Middle frontal gyrus (tissue), 1 donor: ENCODE measurements around the gene TRIM77.
"Not testable (repeated sequence)": the region's sequence is repeated elsewhere in the genome, so short reads cannot be mapped to it uniquely, and the experiment has no call there.

Experiments used
- DNase-seq: peaks from one replicate; pipeline ENCODE4 v3.0.0-alpha.2; 2015; ENCODE audit warnings: low spot score; ENCODE audit errors: extremely low spot score

TRIM77 gene

DNA sequence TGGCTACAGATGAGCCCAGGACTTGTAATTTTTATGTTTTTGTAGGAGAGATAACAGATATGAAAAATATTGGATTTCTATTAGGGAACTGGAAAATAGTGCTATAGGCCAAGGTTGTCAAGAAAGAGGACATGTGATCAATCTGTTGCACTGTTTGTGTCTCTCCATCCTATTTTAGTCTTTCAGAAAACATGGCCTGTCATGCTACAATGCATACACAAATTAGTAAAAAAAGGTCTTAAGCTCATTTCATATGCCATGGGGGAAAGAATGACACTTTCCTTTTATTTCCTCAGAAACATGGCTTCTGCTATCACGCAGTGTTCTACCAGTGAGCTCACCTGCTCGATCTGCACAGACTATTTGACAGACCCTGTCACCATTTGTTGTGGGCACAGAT, at the start of gene TRIM77:
TSS of gene TRIM77 (plus strand) at position 301 of the 400 bp plus-strand sequence. CDS start at position 301, 0 bp downstream.
- not testable (repeated sequence) for DNase-seq

DNA sequence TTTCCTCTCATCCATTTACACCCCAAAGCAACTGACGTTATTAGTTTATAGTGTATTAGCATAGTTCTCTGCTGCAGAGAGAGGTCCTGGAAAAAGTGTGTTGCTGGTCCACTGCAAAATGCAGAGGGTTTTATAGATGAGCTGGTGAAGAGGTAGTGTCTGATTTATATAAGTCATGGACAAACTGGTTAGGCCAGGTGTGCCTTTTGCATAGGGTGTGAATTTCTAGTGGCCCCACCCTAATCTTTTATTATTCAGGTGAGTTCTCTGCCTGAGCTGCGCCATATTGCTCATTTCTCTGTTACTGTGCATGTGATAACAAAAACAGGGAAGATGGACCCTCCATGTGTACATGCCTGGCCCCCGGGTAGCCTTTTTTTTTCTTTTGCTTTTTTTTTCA, 43.1 kb upstream of the TRIM77 start:
- DNase-seq = no peak

GRCh38 chr11:89668158-89668557, 41.9 kb upstream of the TRIM77 start:
- not testable (repeated sequence) for DNase-seq

DNA sequence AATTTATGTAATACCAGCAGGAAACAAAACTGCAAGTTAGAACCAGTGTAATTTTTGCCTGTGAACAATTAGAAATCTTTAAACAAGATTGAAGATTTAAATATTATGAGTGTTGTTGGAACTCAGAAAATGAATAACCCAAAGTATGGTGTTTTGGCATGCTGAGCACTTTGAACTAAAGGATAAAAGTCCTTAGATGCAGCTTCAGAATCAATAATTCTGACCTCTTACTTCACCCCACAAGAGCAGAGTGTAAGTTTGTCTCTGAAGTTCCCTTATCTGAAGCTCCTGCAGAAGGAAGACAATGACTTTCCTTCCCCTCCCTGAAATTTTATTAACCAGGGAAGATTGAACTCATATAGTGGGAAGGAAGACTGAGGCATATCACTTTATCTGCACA, 40.5 kb upstream of the TRIM77 start:
- not testable (repeated sequence) for DNase-seq

- DNase-seq = not testable (repeated sequence)
Measured at GRCh38 chr11:89669993-89670669, 40.0 kb upstream of the TRIM77 start.

DNA sequence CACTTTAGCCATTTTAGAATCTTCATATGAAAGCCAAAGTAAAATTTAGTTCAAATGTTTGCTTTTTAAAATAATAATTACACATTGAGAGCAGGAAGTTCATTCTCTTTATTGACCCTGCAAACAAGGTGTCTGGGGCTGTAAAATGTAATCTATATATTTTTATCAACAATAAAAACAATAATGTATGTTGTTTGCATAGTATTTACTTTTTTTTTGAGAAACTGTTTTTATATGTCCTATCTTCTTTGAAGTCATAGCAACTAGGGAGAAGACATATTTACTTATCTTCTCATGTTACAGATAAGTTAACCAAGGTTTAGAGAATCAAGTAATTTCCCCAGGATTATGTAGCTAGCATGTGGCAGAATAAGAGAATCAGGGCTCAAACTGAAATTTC, 37.6 kb upstream of the TRIM77 start:
- not testable (repeated sequence) for DNase-seq

- not testable (repeated sequence) for DNase-seq
Measured at GRCh38 chr11:89673380-89673779, 36.7 kb upstream of the TRIM77 start.

- DNase-seq = not testable (repeated sequence)
Measured at GRCh38 chr11:89675383-89675782, 34.7 kb upstream of the TRIM77 start.

GRCh38 chr11:89675948-89676347, 34.2 kb upstream of the TRIM77 start:
- not testable (repeated sequence) for DNase-seq

DNA sequence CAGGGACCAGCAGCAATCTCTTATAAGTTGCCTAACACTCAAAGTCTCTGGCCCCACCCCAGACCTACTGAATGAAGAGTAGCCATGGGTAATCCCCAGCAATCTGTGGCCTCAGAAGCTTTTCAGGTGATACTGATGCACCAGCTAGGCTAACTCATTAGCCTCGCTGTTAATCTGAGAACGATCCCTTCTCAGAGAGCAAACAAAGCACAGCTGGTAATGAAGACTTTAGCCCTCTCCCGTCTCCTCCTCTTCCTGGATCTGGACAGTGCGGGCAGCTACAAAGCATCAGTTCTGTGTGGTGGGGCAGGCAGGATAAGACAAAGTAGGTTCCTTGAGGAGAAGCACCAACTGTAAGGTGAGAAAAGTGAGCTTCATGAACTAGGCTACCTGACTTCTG, 3.0 kb upstream of the TRIM77 start:
- not testable (repeated sequence) for DNase-seq

DNA sequence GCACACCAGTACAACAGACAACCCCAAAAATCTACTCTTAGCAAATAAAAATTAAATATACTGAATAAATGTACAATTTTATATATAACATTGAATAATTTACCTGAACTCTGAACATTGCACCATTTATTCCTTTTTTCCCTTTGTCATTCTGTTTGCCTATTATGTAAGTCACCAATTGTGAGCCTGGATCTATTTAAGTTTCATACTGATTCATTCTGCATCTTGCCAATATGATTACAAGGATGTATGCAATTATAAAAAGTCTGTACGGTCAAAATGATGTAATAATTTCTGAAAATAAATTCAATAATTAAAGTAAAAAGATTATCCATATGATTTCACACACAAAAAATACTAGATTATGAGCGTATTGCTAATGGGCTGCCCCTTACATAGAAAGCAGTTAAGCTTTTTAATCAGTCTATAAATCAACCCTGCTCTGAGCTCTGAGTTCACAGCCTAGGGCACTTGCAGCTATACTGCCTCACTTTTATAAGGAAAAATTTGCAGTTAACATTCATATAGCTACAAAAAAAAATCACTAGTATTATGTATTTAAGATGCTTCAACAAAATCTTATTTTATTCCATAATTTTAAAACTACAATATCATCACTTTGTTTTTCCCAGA, 14.9 kb downstream of the TRIM77 start:
- DNase-seq = not testable (repeated sequence)

GRCh38 chr11:89730215-89730614, 20.1 kb downstream of the TRIM77 start:
- DNase-seq = not testable (repeated sequence)

- DNase-seq = no peak
Measured at GRCh38 chr11:89736566-89736965, 26.5 kb downstream of the TRIM77 start.

DNA sequence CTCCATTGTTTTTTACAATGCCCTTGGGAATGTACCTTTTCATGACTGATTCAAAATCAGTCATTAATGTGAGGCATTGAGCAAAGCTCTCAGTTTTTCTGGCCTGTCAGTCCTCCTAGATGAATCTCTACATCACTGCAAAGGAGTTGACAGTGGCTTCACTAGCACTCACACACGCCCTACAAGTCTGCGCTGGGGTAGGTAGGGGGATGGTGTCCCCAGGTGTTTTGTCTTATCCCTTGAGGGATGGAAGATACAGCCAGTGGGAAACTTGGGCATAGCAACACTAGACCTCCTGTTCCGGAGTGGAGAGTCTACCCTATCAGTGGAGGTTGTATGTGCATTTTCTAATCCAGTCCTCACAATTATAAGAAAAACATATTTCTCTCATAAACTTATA, 27.0 kb downstream of the TRIM77 start:
- no peak for DNase-seq

- not testable (repeated sequence) for DNase-seq
Measured at GRCh38 chr11:89741406-89741805, 31.3 kb downstream of the TRIM77 start.

DNA sequence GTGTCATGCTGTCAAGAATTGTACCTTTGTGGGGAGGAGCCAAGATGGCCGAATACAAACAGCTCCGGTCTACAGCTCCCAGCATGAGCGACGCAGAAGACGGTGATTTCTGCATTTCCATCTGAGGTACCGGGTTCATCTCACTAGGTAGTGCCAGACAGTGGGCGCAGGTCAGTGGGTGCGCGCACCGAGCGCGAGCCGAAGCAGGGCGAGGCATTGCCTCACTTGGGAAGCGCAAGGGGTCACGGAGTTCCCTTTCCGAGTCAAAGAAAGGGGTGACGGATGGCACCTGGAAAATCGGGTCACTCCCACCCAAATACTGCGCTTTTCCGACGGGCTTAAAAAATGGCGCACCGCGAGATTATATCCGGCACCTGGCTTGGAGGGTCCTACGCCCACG, 34.1 kb downstream of the TRIM77 start:
- DNase-seq = not testable (repeated sequence)

GRCh38 chr11:89750822-89751221, 40.7 kb downstream of the TRIM77 start:
- DNase-seq = not testable (repeated sequence)
